Lower lobe of right lung (tissue), 2 donors: Measurements from ENCODE around the gene B4GALT7. TPM values are rescaled to one million over a fixed set of nuclear protein-coding genes. Genes with fewer than 3 reads are reported as not detected.

Experiments
- ATAC-seq, 2 donors: fragments of 200-7000 bp; cut with Tn5 transposase; one replicate each; pipeline ENCODE4 v1.9.1; 2020 to 2022; ENCODE audit warnings: mild to moderate bottlenecking in 2 of 2, moderate library complexity in 2 of 2
- DNase-seq: peaks from one replicate; pipeline ENCODE4 v3.0.0-alpha.2; 2020
- H3K27ac ChIP-seq: fragments of 200-600 bp; one replicate; pipeline ENCODE4 v1.8.0; 2022
- H3K27me3 ChIP-seq: fragments of 200-600 bp; one replicate; pipeline ENCODE4 v1.8.0; 2022; ENCODE audit warnings: low read depth
- H3K36me3 ChIP-seq: fragments of 200-600 bp; one replicate; pipeline ENCODE4 v1.8.0; 2022; ENCODE audit warnings: mild to moderate bottlenecking
- H3K4me1 ChIP-seq: fragments of 200-600 bp; one replicate; pipeline ENCODE4 v1.8.0; 2022
- H3K4me3 ChIP-seq: fragments of 200-600 bp; one replicate; pipeline ENCODE4 v1.8.0; 2022; ENCODE audit warnings: mild to moderate bottlenecking
- H3K9me3 ChIP-seq: fragments of 200-600 bp; one replicate; pipeline ENCODE4 v1.8.0; 2022
- intact Hi-C: fragments of 100-400 bp; cut with DNase I; formaldehyde crosslinking; loops from one replicate; pipeline ENCODE4 v1.11.0; 2022
- total RNA-seq: library from RNA; stranded (reverse); fragmentation: NEBNext Ultra II Directional; extraction: Animal tissue kit (Norgen Biotek cat#: 25700); gene quantifications from one replicate; pipeline ENCODE4 v1.2.1, GENCODE V29; 2021
- TF ChIP-seq, protein P1 (sequence below): fragments of 200-600 bp; IDR thresholded peaks from one replicate; pipeline ENCODE4 v1.8.0; 2022; ENCODE audit warnings: antibody characterized with exemption, mild to moderate bottlenecking
- donor health status: DM: no; HTN: yes; CAD: no; lungs with severe emphysema.

B4GALT7 gene
- total RNA-seq, 1 donor from 2014 or later, result 22.4 TPM

- H3K9me3 ChIP-seq, result no peaks in the 10 kb centered on the region
- peaks cover 17% of the 10 kb centered on the region for H3K4me1 ChIP-seq
- TF ChIP-seq, protein P1, sequence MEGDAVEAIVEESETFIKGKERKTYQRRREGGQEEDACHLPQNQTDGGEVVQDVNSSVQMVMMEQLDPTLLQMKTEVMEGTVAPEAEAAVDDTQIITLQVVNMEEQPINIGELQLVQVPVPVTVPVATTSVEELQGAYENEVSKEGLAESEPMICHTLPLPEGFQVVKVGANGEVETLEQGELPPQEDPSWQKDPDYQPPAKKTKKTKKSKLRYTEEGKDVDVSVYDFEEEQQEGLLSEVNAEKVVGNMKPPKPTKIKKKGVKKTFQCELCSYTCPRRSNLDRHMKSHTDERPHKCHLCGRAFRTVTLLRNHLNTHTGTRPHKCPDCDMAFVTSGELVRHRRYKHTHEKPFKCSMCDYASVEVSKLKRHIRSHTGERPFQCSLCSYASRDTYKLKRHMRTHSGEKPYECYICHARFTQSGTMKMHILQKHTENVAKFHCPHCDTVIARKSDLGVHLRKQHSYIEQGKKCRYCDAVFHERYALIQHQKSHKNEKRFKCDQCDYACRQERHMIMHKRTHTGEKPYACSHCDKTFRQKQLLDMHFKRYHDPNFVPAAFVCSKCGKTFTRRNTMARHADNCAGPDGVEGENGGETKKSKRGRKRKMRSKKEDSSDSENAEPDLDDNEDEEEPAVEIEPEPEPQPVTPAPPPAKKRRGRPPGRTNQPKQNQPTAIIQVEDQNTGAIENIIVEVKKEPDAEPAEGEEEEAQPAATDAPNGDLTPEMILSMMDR, result no peak
- H3K27ac ChIP-seq, result peak overlapping the region; percentile 85
- intact Hi-C loops, result no loop called here
- peak overlapping the region; percentile 96 for H3K4me3 ChIP-seq
- ATAC-seq (no peak), DNase-seq (no peak)
- H3K36me3 ChIP-seq, result peaks cover 36% of the 10 kb centered on the region
- H3K27me3 ChIP-seq, result peaks cover 14% of the 10 kb centered on the region
Measured at GRCh38 chr5:177591690-177592009, 8.3 kb upstream of the B4GALT7 start.

- Histone ChIP-seq H3K9me3 (no peaks in the 10 kb centered on the region), H3K36me3 (peaks cover 38% of the 10 kb centered on the region), H3K4me1 (peaks cover 17% of the 10 kb centered on the region), H3K27me3 (peaks cover 14% of the 10 kb centered on the region), H3K4me3 (peak within 1 kb of the TSS; percentile 96), H3K27ac (peak within 1 kb of the TSS; percentile 85)
- TF ChIP-seq, protein P1, result peak; percentile 34
- ATAC-seq, result peak; percentile 98 to 99
- peak; percentile 92 for DNase-seq
- intact Hi-C loops, result no loop called here
Measured at GRCh38 chr5:177592010-177592834, 7.7 kb upstream of the B4GALT7 start, which contains the start of gene TMED9. Gene TMED9, plus strand, starts transcription at chr5:177592203. Its CDS starts 12 bp downstream, at chr5:177592215.

- Histone ChIP-seq H3K27ac (peak overlapping the region; percentile 85), H3K36me3 (peaks cover 38% of the 10 kb centered on the region), H3K9me3 (no peaks in the 10 kb centered on the region), H3K4me1 (peaks cover 17% of the 10 kb centered on the region), H3K4me3 (peak overlapping the region; percentile 96), H3K27me3 (peaks cover 14% of the 10 kb centered on the region)
- intact Hi-C loops, result no loop called here
- DNase-seq (no peak), ATAC-seq (no peak)
- TF ChIP-seq, protein P1, result no peak
Measured at GRCh38 chr5:177592905-177593304, 7.0 kb upstream of the B4GALT7 start.

- intact Hi-C loops, result no loop called here
- H3K27me3 ChIP-seq, result peaks cover 11% of the 10 kb centered on the region
- no peaks in the 10 kb centered on the region for H3K9me3 ChIP-seq
- ATAC-seq, result no peak
- peak overlapping the region; percentile 96 for H3K4me3 ChIP-seq
- no peak overlapping the region for H3K27ac ChIP-seq
- DNase-seq, result no peak
- TF ChIP-seq, protein P1, result no peak
- H3K36me3 ChIP-seq, result peaks cover 38% of the 10 kb centered on the region
- peaks cover 17% of the 10 kb centered on the region for H3K4me1 ChIP-seq
Measured at GRCh38 chr5:177593511-177593910, 6.4 kb upstream of the B4GALT7 start.

GRCh38 chr5:177594071-177594470 lies 5.9 kb upstream of the B4GALT7 start:
- no peak overlapping the region for H3K4me3 ChIP-seq
- ATAC-seq, result no peak

More at GRCh38 chr5:177594071-177594470, 5.9 kb upstream of the B4GALT7 start:
- peaks cover 6% of the 10 kb centered on the region for H3K27me3 ChIP-seq
- DNase-seq, result no peak
- TF ChIP-seq, protein P1, result no peak
- H3K36me3 ChIP-seq, result peaks cover 38% of the 10 kb centered on the region
- no peak overlapping the region for H3K27ac ChIP-seq
- peaks cover 17% of the 10 kb centered on the region for H3K4me1 ChIP-seq
- intact Hi-C loops, result no loop called here
- no peaks in the 10 kb centered on the region for H3K9me3 ChIP-seq
